Esophagus muscularis mucosa (tissue), 4 donors: ENCODE results near the gene NKAIN4. TPM values are rescaled to one million over a fixed set of nuclear protein-coding genes. Genes with fewer than 3 reads are reported as not detected.

Source experiments
- DNase-seq: peaks from one replicate; pipeline ENCODE4 v3.0.0-alpha.2; 2017; ENCODE audit errors: extremely low spot score
- H3K27ac ChIP-seq, 4 donors: fragments of 200-600 bp; sonication (generic); replicated peaks in 1 of 4; 1 replicate in 3 of 4; 2 replicates in 1 of 4; pipeline ENCODE4 v1.5.1; 2016 to 2019; ENCODE audit warnings: mild to moderate bottlenecking in 1 of 4
- H3K27me3 ChIP-seq, 4 donors: fragments of 200-600 bp; sonication (generic); one replicate each; pipeline versions ENCODE4 v1.5.1 to v1.6.0; 2016 to 2019
- H3K36me3 ChIP-seq, 4 donors: fragments of 200-600 bp; sonication (generic); one replicate each; pipeline ENCODE4 v1.5.1; 2016 to 2019
- H3K4me1 ChIP-seq, 4 donors: fragments of 200-600 bp; sonication (generic); one replicate each; pipeline ENCODE4 v1.5.1; 2016 to 2019
- H3K4me3 ChIP-seq, 4 donors: fragments of 200-600 bp; sonication (generic); 1 replicate in 2 of 4; 2 replicates in 2 of 4; pipeline ENCODE4 v1.5.1; 2016 to 2019; ENCODE audit warnings: mild to moderate bottlenecking in 4 of 4, moderate library complexity in 1 of 4
- H3K9me3 ChIP-seq, 4 donors: fragments of 200-600 bp; sonication (generic); 1 replicate in 3 of 4; 2 replicates in 1 of 4; pipeline ENCODE4 v1.5.1; 2016 to 2019
- EP300 ChIP-seq: sonication (generic); formaldehyde crosslinking; IDR thresholded peaks from one replicate; pipeline ENCODE4 v1.6.1; 2017; ENCODE audit warnings: antibody characterized with exemption
- POLR2A ChIP-seq: fragments of 450-650 bp; IDR thresholded peaks from one replicate; pipeline ENCODE4 v1.6.1; 2017; ENCODE audit warnings: antibody characterized with exemption, moderate library complexity, mild to moderate bottlenecking, low read depth
- POLR2AphosphoS5 ChIP-seq, 2 donors: sonication (generic); formaldehyde crosslinking; IDR thresholded peaks; one replicate each; pipeline ENCODE4 v1.6.1; 2017; ENCODE audit warnings: antibody characterized with exemption in 2 of 2
- WGBS: methylation state at CpG from one replicate; pipeline ENCODE4 v1.1.5; 2018; 5-methylcytosine and 5-hydroxymethylcytosine counted together
- intact Hi-C: fragments of 100-400 bp; cut with DNase I; formaldehyde crosslinking; loops from one replicate; pipeline ENCODE4 v1.15.1; 2023
- total RNA-seq, 4 donors: library from RNA; depleted of rRNA; stranded (reverse); fragments of >200 nt; gene quantifications; one replicate each; pipeline versions ENCODE4 v1.1.0 to v1.2.1, GENCODE V29; 2016
- TF ChIP-seq, protein P1 (sequence below), 3 experiments: fragments of 200-600 bp in 2 of 3; fragments of 450-650 bp in 1 of 3; sonication (generic) in 2 of 3; IDR thresholded peaks; one replicate each; pipeline ENCODE4 v1.5.1; 2017 to 2019; ENCODE audit warnings: antibody characterized with exemption in 3 of 3, mild to moderate bottlenecking in 2 of 3, moderate library complexity in 1 of 3

NKAIN4 gene
- total RNA-seq, 4 donors from 2014 or later, result 0.17 to 0.45 TPM; not detected in 2

DNA sequence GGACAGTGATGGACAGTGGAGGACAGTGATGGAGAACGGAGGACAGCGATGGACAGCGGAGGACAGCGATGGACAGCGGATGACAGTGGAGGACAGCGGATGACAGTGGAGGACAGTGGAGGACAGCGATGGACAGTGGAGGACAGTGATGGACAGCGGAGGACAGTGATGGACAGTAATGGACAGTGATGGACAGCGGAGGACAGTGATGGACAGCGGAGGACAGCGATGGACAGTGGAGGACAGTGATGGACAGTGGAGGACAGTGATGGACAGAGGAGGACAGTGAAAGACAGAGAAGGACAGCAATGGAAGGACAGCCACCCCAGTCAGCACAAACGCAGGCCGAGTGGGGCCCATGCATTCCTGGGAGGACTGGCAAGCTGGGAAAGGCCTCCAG is 3.4 kb upstream of the NKAIN4 start:
- Histone ChIP-seq H3K27ac (no peak overlapping the region), H3K27me3 (peaks cover 0 to 87% (median 27%) of the 10 kb centered on the region in 4 donors), H3K4me3 (no peak overlapping the region), H3K9me3 (no peaks in the 10 kb centered on the region), H3K4me1 (peaks cover 16 to 23% (median 22%) of the 10 kb centered on the region in 4 donors), H3K36me3 (no peaks in the 10 kb centered on the region)
- no peak for DNase-seq
- 86% methylated on average over 13 of the region's 13 CpGs for WGBS
- TF ChIP-seq, protein P1, sequence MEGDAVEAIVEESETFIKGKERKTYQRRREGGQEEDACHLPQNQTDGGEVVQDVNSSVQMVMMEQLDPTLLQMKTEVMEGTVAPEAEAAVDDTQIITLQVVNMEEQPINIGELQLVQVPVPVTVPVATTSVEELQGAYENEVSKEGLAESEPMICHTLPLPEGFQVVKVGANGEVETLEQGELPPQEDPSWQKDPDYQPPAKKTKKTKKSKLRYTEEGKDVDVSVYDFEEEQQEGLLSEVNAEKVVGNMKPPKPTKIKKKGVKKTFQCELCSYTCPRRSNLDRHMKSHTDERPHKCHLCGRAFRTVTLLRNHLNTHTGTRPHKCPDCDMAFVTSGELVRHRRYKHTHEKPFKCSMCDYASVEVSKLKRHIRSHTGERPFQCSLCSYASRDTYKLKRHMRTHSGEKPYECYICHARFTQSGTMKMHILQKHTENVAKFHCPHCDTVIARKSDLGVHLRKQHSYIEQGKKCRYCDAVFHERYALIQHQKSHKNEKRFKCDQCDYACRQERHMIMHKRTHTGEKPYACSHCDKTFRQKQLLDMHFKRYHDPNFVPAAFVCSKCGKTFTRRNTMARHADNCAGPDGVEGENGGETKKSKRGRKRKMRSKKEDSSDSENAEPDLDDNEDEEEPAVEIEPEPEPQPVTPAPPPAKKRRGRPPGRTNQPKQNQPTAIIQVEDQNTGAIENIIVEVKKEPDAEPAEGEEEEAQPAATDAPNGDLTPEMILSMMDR (IDR thresholded peaks at IDR 0.05), result no peak
- TF ChIP-seq EP300 (no peak), POLR2AphosphoS5 (IDR thresholded peaks at IDR 0.05) (no peak), POLR2A (no peak)
- intact Hi-C loops, result no loop called here

DNA sequence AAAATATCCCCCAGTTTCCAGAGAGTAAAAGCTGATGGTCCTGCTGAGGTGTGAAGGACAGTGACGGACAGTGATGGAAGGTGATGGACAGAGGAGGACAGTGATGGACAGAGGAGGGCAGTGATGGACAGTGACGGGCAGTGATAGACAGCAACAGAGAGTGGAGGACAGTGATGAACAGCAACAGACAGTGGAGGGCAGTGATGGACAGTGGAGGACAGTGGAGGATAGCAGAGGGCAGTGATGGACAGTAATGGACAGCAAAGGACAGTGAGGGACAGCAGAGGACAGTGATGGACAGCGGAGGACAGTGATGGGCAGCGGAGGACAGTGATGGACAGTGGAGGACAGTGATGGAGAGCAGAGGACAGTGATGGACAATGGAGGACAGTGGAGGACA is 2.7 kb upstream of the NKAIN4 start:
- Histone ChIP-seq H3K9me3 (no peaks in the 10 kb centered on the region), H3K27ac (no peak overlapping the region), H3K4me1 (peaks cover 16 to 23% (median 22%) of the 10 kb centered on the region in 4 donors), H3K27me3 (peaks cover 0 to 87% (median 31%) of the 10 kb centered on the region in 4 donors), H3K4me3 (no peak overlapping the region), H3K36me3 (no peaks in the 10 kb centered on the region)
- TF ChIP-seq POLR2AphosphoS5 (IDR thresholded peaks at IDR 0.05) (no peak), EP300 (no peak), POLR2A (no peak)
- TF ChIP-seq, protein P1 (IDR thresholded peaks at IDR 0.05), result no peak
- intact Hi-C loops, result no loop called here
- WGBS, result 94% methylated on average over 4 of the region's 4 CpGs
- DNase-seq, result no peak

DNA sequence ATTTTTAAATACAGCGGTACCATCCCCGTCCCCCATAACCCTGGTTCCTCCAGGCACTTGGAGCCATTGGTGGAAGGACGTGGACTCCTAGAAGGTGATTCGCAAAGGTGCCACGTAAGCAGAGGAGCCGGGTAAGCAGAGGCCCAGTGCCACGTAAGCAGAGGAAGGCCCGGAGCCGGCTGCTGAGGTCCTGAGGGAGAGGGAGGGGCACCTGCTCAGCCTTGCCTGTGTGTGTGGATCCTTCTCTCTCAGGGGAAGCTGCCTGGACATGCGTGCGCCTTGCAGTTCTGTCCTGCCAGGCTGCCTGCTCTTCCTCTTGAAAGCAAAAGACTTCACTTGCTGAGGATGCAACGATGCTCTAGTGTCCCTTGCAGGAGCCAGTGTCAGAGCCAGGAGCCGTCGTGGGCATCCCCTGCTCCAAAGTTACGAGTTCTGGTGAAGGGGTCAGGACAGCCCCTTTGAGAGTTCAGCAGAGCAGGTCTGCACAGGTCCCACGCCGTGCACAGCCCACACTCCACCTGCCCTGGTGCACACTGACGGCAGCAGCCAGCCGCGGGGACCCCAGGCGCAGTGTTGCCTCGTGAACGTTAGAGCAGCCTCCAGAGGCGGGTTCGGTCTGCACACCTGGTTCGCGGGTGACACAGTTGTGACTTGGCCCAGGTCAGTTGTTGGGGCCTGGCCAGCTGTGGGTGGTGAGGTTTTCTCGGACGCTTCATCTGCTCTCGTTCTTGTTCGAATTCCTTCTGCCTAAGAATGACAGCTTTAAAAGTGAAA is 1.9 kb upstream of the NKAIN4 start:
- Histone ChIP-seq H3K4me3 (no peak overlapping the region), H3K4me1 (peaks cover 16 to 23% (median 22%) of the 10 kb centered on the region in 4 donors), H3K9me3 (no peaks in the 10 kb centered on the region), H3K27me3 (peaks cover 0 to 86% (median 32%) of the 10 kb centered on the region in 4 donors), H3K36me3 (no peaks in the 10 kb centered on the region), H3K27ac (no peak overlapping the region)
- no peak for DNase-seq
- 72% methylated on average over 26 of the region's 31 CpGs for WGBS
- intact Hi-C loops, result no loop called here
- TF ChIP-seq EP300 (no peak), POLR2A (no peak), POLR2AphosphoS5 (IDR thresholded peaks at IDR 0.05) (no peak)
- TF ChIP-seq, protein P1 (IDR thresholded peaks at IDR 0.05), result no peak

DNA sequence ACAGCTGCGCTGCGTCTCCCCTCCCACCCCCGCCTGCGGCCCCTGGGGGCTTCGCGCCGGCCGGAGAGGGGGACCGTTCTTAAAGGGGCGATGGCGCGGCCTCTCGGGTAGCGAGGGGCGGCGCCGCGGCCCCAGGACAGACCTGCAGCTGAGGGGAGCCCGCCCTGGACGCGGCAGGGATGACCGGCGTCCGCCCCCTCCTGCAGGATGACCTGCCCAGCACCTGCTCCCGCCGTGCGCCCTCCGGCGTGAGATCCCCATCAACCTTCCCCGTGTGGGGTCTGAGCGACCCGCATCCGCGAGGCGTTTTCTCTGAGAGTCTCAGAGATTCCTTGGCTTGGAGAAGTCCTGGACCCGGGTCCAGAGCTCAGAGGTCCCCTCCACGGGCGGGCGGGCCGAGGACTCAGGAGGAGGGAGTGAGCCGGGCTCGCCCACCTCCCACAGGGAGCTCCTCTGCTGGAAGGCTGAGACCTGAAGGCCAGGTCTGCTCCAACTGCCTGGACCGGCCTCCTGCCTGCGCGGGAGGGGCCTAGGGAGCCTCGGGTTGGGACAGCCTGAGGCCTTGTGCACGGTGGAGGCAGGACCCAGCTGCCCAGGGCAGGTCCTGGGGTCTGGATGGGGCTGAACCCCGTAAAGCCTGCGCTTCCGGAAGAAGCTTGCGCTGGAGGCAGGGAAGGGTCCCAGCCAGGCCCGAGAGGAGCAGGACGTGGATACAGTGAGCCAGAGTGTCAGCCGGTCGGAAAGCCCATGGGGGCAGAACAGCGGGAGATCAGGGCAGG is 532 bp upstream of the NKAIN4 start:
- DNase-seq, result no peak
- Histone ChIP-seq H3K4me1 (peaks cover 16 to 23% (median 22%) of the 10 kb centered on the region in 4 donors), H3K27ac (no peak overlapping the region), H3K4me3 (peak overlapping the region in 3 of 4 donors; percentile 45 to 57 (median 51)), H3K27me3 (peaks cover 0 to 86% (median 32%) of the 10 kb centered on the region in 4 donors), H3K9me3 (no peaks in the 10 kb centered on the region), H3K36me3 (no peaks in the 10 kb centered on the region)
- TF ChIP-seq POLR2AphosphoS5 (IDR thresholded peaks at IDR 0.05), result no peak
- TF ChIP-seq EP300, result no peak
- TF ChIP-seq POLR2A, result no peak
- WGBS, result 22% methylated on average over 15 of the region's 56 CpGs
- intact Hi-C loops, result no loop called here
